Thyroid gland (tissue), 4 donors: ENCODE measurements around the gene ZFP1. TPM values are rescaled to one million over a fixed set of nuclear protein-coding genes. Genes with fewer than 3 reads are reported as not detected.

Source experiments
- DNase-seq, 2 donors: peaks; one replicate each; pipeline ENCODE4 v3.0.0-alpha.2; 2019
- H3K27ac ChIP-seq, 3 donors: fragments of 200-600 bp; sonication (generic); 1 replicate in 2 of 3; 2 replicates in 1 of 3; pipeline ENCODE4 v1.5.1; 2016 to 2019; ENCODE audit warnings: mild to moderate bottlenecking in 1 of 3, moderate library complexity in 1 of 3
- H3K27me3 ChIP-seq: fragments of 200-600 bp; sonication (generic); one replicate; pipeline ENCODE4 v1.5.1; 2019
- H3K36me3 ChIP-seq, 2 donors: fragments of 200-600 bp; sonication (generic); one replicate each; pipeline ENCODE4 v1.5.1; 2016 to 2019
- H3K4me1 ChIP-seq, 2 donors: fragments of 200-600 bp; sonication (generic); one replicate each; pipeline ENCODE4 v1.5.1; 2017 to 2019
- H3K4me3 ChIP-seq, 3 donors: fragments of 200-600 bp; sonication (generic); replicated peaks in 1 of 3; 1 replicate in 2 of 3; 2 replicates in 1 of 3; pipeline ENCODE4 v1.5.1; 2016; ENCODE audit warnings: mild to moderate bottlenecking in 1 of 3
- H3K9me3 ChIP-seq: fragments of 200-600 bp; sonication (generic); one replicate; pipeline ENCODE4 v1.5.1; 2017
- CTCF ChIP-seq, 6 experiments: fragments of 200-600 bp in 3 of 6; fragments of 450-650 bp in 3 of 6; sonication (generic) in 3 of 6; IDR thresholded peaks; one replicate each; pipeline ENCODE4 v1.5.1; 2016 to 2019; ENCODE audit warnings: antibody characterized with exemption in 6 of 6, mild to moderate bottlenecking in 2 of 6, inconsistent platforms in 1 of 6, moderate library complexity in 1 of 6
- POLR2A ChIP-seq, 2 donors: fragments of 450-650 bp; IDR thresholded peaks; one replicate each; pipeline ENCODE4 v1.6.1; 2017; ENCODE audit warnings: antibody characterized with exemption in 2 of 2, mild to moderate bottlenecking in 2 of 2, moderate library complexity in 1 of 2
- WGBS, 2 donors: methylation state at CpG; one replicate each; pipeline ENCODE4 v1.1.5; 2017; 5-methylcytosine and 5-hydroxymethylcytosine counted together
- intact Hi-C: fragments of 100-400 bp; cut with DNase I; formaldehyde crosslinking; loops from one replicate; pipeline ENCODE4 v1.15.1; 2023
- total RNA-seq, 4 donors: library from RNA; depleted of rRNA; stranded (reverse); fragments of >200 nt; gene quantifications; one replicate each; pipeline ENCODE4 v1.2.3, GENCODE V29; 2016

The ZFP1 gene
- total RNA-seq, 4 donors from 2014 or later: 16.8 to 43.3 (median 21.1) TPM

- no peaks in the 10 kb centered on the region for H3K27me3 ChIP-seq
Measured at GRCh38 chr16:75116911-75117245, 31.4 kb upstream of the ZFP1 start.

GRCh38 chr16:75118943-75119539, 29.3 kb upstream of the ZFP1 start:
- H3K27me3 ChIP-seq: no peaks in the 10 kb centered on the region
- no peaks in the 10 kb centered on the region for H3K9me3 ChIP-seq
- no peaks in the 10 kb centered on the region for H3K36me3 ChIP-seq
- no peak overlapping the region for H3K4me3 ChIP-seq
- no peak for DNase-seq
- H3K4me1 ChIP-seq: peaks cover 12 to 15% of the 10 kb centered on the region in 2 donors
- TF ChIP-seq POLR2A (IDR thresholded peaks at IDR 0.05) (no peak), CTCF (IDR thresholded peaks at IDR 0.05) (no peak)
- 88 to 94% methylated on average over 6 of the region's 6 CpGs for WGBS, 2 donors
- intact Hi-C loops: loop anchor here (10.0 kb wide), 1 partner anchor 414 kb away; the partner anchor contains the start of gene MLKL
- H3K27ac ChIP-seq: no peak overlapping the region

More at GRCh38 chr16:75116911-75117245, 31.4 kb upstream of the ZFP1 start:
- no peak for DNase-seq
- intact Hi-C loops: loop anchor here (10.0 kb wide), 1 partner anchor 412 kb away; the partner anchor contains the start of gene MLKL
- TF ChIP-seq POLR2A (IDR thresholded peaks at IDR 0.05) (no peak), CTCF (IDR thresholded peaks at IDR 0.05) (no peak)
- H3K9me3 ChIP-seq: no peaks in the 10 kb centered on the region
- no peak overlapping the region for H3K4me3 ChIP-seq
- H3K4me1 ChIP-seq: peaks cover 12 to 19% of the 10 kb centered on the region in 2 donors
- no peaks in the 10 kb centered on the region for H3K36me3 ChIP-seq
- WGBS, 2 donors: 32 to 57% methylated on average over 3 of the region's 3 CpGs
- H3K27ac ChIP-seq: no peak overlapping the region

GRCh38 chr16:75120253-75120652, 28.1 kb upstream of the ZFP1 start:
- Histone ChIP-seq H3K36me3 (no peaks in the 10 kb centered on the region), H3K4me1 (peaks cover 12 to 13% of the 10 kb centered on the region in 2 donors), H3K27ac (no peak overlapping the region), H3K9me3 (no peaks in the 10 kb centered on the region), H3K27me3 (no peaks in the 10 kb centered on the region), H3K4me3 (no peak overlapping the region)
- TF ChIP-seq CTCF (IDR thresholded peaks at IDR 0.05) (no peak), POLR2A (IDR thresholded peaks at IDR 0.05) (no peak)
- intact Hi-C loops: no loop called here
- DNase-seq: no peak
- 70 to 73% methylated on average over 4 of the region's 4 CpGs for WGBS, 2 donors

GRCh38 chr16:75121949-75122568, 26.3 kb upstream of the ZFP1 start:
- Histone ChIP-seq H3K9me3 (no peaks in the 10 kb centered on the region), H3K4me3 (no peak overlapping the region), H3K27me3 (no peaks in the 10 kb centered on the region), H3K36me3 (no peaks in the 10 kb centered on the region), H3K4me1 (no peaks in the 10 kb centered on the region), H3K27ac (no peak overlapping the region)
- no peak for TF ChIP-seq CTCF (IDR thresholded peaks at IDR 0.05)
- TF ChIP-seq POLR2A (IDR thresholded peaks at IDR 0.05): no peak
- DNase-seq: no peak
- intact Hi-C loops: no loop called here
- 98% methylated on average over 6 of the region's 6 CpGs for WGBS, 2 donors

GRCh38 chr16:75122609-75123008, 25.7 kb upstream of the ZFP1 start:
- Histone ChIP-seq H3K27ac (no peak overlapping the region), H3K9me3 (no peaks in the 10 kb centered on the region), H3K4me1 (no peaks in the 10 kb centered on the region), H3K4me3 (no peak overlapping the region), H3K27me3 (no peaks in the 10 kb centered on the region), H3K36me3 (no peaks in the 10 kb centered on the region)
- no peak for TF ChIP-seq POLR2A (IDR thresholded peaks at IDR 0.05)
- intact Hi-C loops: no loop called here
- no peak for DNase-seq
- 89 to 93% methylated on average over 1 of the region's 1 CpG for WGBS, 2 donors
